K562 (cell line): ENCODE measurements around the gene DELE1. TPM values are rescaled to one million over a fixed set of nuclear protein-coding genes. Genes with fewer than 3 reads are reported as not detected.
A peak's percentile ranks its signal among the peaks of the same experiment; 100 is the strongest.
"Not testable (repeated sequence)": the region's sequence is repeated elsewhere in the genome, so short reads cannot be mapped to it uniquely, and the experiment has no call there.

Experiments
- ATAC-seq: fragments of 200-7000 bp; cut with Tn5 transposase; 3 replicates; pipeline ENCODE4 v1.9.1; 2020; ENCODE audit warnings: moderate library complexity
- BruUV-seq: library from RNA; stranded (reverse); fragments of 400-500 nt; replicated peaks from 2 replicates; lab custom pipeline; 2021; lab: Mats Ljungman, UMichigan
- CTCF ChIA-PET: fragments of 300-600 bp; formaldehyde crosslinking; extraction: SDS; loops from one replicate; lab custom pipeline; 2021; ENCODE audit warnings: low intra/inter-chr PET ratio; lab: Yijun Ruan, JAX
- POLR2A ChIA-PET: fragments of 300-600, 350-650 bp; sonication (Branson Sonifier 250); formaldehyde crosslinking; extraction: SDS; loops from one replicate; lab custom pipeline; 2021; ENCODE audit warnings: antibody characterized with exemption, inconsistent platforms; lab: Yijun Ruan, JAX
- DNase-seq, 4 experiments: peaks; one replicate each; pipeline versions ENCODE4 v3.0.0 to v3.0.0-alpha.2; 2011 to 2018; ENCODE audit warnings: low spot score in 3 of 4, mixed read lengths in 3 of 4; ENCODE audit errors: extremely low read depth in 1 of 4
- FAIRE-seq: peaks from 2 replicates; lab custom pipeline; 2011; peaks lifted over from hg19 to GRCh38; lab: Jason Lieb, UNC
- H2AFZ ChIP-seq: 2 replicates; pipeline ENCODE4 v1.6.0; 2011; ENCODE audit warnings: low read depth, low read length, control low read depth, inconsistent platforms
- H3K27ac ChIP-seq: fragments of 200-600 bp; 3 replicates; pipeline ENCODE4 v1.8.0; 2011; ENCODE audit warnings: low read depth, mild to moderate bottlenecking, control low read depth, inconsistent platforms, low read length, moderate library complexity, mixed read lengths; ENCODE audit errors: extremely low read depth
- H3K27me3 ChIP-seq, 2 experiments: fragments of 300-600 bp in 1 of 2; 2 replicates in 1 of 2; 3 replicates in 1 of 2; pipeline versions ENCODE4 v1.6.0 to v1.8.0; 2011; ENCODE audit warnings: inconsistent platforms in 2 of 2, low read length in 2 of 2, mild to moderate bottlenecking in 1 of 2, mixed read lengths in 1 of 2, moderate library complexity in 1 of 2; ENCODE audit not compliant: control insufficient read depth in 2 of 2, insufficient read depth in 2 of 2
- H3K36me3 ChIP-seq: fragments of 300-600 bp; 3 replicates; pipeline ENCODE4 v1.8.0; 2011; ENCODE audit warnings: mild to moderate bottlenecking, low read length, inconsistent platforms; ENCODE audit not compliant: control insufficient read depth, insufficient read depth
- H3K4me1 ChIP-seq, 2 experiments: fragments of 200-600 bp in 1 of 2; replicated peaks in 1 of 2; 2 replicates in 1 of 2; 3 replicates in 1 of 2; pipeline versions ENCODE4 v1.5.1 to v1.8.0; 2011; ENCODE audit warnings: inconsistent platforms in 2 of 2, low read length in 2 of 2, mild to moderate bottlenecking in 1 of 2, mixed read lengths in 1 of 2, moderate library complexity in 1 of 2; ENCODE audit not compliant: control insufficient read depth in 2 of 2, insufficient read depth in 2 of 2
- H3K4me2 ChIP-seq: 2 replicates; pipeline ENCODE4 v1.6.1; 2011; ENCODE audit warnings: low read length, control low read depth, inconsistent platforms, mixed read lengths; ENCODE audit not compliant: insufficient read depth
- H3K4me3 ChIP-seq: fragments of 200-600 bp; sonication (generic), shearing (Covaris generic); 2 replicates; pipeline ENCODE4 v1.5.1; 2016; ENCODE audit warnings: control low read depth, inconsistent platforms
- H3K79me2 ChIP-seq: fragments of 200-600 bp; 3 replicates; pipeline ENCODE4 v1.8.0; 2011; ENCODE audit warnings: low read length, inconsistent platforms; ENCODE audit not compliant: control insufficient read depth, insufficient read depth
- H3K9ac ChIP-seq, 2 experiments: 2 replicates each; pipeline versions ENCODE4 v1.6.0 to v1.6.1; 2011; ENCODE audit warnings: low read depth in 2 of 2, low read length in 2 of 2, control low read depth in 1 of 2, inconsistent platforms in 1 of 2, mild to moderate bottlenecking in 1 of 2, mixed read lengths in 1 of 2; ENCODE audit not compliant: insufficient read depth in 1 of 2
- H3K9me1 ChIP-seq: one replicate; pipeline ENCODE4 v1.6.0; 2011; ENCODE audit warnings: inconsistent platforms, mild to moderate bottlenecking, low read length, moderate library complexity; ENCODE audit not compliant: control insufficient read depth, insufficient read depth
- H3K9me3 ChIP-seq: replicated peaks from 2 replicates; pipeline ENCODE4 v1.5.1; 2011; ENCODE audit warnings: low read depth, low read length, inconsistent platforms; ENCODE audit not compliant: control insufficient read depth, insufficient read depth
- H4K20me1 ChIP-seq: replicated peaks from 2 replicates; pipeline ENCODE4 v1.6.1; 2011; ENCODE audit warnings: low read length, inconsistent platforms, mixed read lengths; ENCODE audit not compliant: control insufficient read depth, insufficient read depth
- CEBPB ChIP-seq: fragments of 450-650 bp; IDR thresholded peaks from 2 replicates; pipeline ENCODE4 v1.6.1; 2016; ENCODE audit warnings: missing genetic modification characterization, missing compliant biosample characterization
- ERF ChIP-seq: fragments of 450-650 bp; formaldehyde crosslinking; IDR thresholded peaks from 2 replicates; pipeline ENCODE4 v1.4.0; 2020; ENCODE audit warnings: mild to moderate bottlenecking, mixed read lengths
- WGBS: fragments of 100-300 bp; shearing (Covaris generic); methylation state at CpG from one replicate; pipeline ENCODE4 v1.1.6; 2016; ENCODE audit warnings: low coverage, mixed read lengths; ENCODE audit not compliant: insufficient coverage; ENCODE audit errors: missing lambda C conversion rate; 5-methylcytosine and 5-hydroxymethylcytosine counted together
- in situ Hi-C: fragments of 300-500 bp; cut with MboI; formaldehyde crosslinking; loops from 4 replicates; pipeline ENCODE4 v1.15.0; 2018; ENCODE audit warnings: inconsistent platforms, mixed read lengths
- intact Hi-C: fragments of 100-400 bp; cut with micrococcal nuclease; formaldehyde crosslinking; loops from 2 replicates; pipeline ENCODE4 v1.14.2; 2022
- polyA plus RNA-seq, 8 experiments: library from polyadenylated mRNA; depleted of rRNA in 4 of 8; stranded (reverse) in 5 of 8; unstranded in 3 of 8; fragments of >200 nt; fragmentation: Nextera tagmentation in 2 of 8; fragmentation: Illumina TruSeq in 1 of 8; extraction: Ambion mirVana in 2 of 8; extraction: Trizol in 1 of 8; gene quantifications; 2 replicates each; pipeline versions ENCODE4 v1.2.1 to v1.2.3, GENCODE V29; 2011 to 2014; ENCODE audit warnings: inconsistent platforms in 1 of 8, missing spikeins in 1 of 8
- total RNA-seq, 7 experiments: library from RNA; depleted of rRNA in 6 of 7; stranded (reverse); fragments of >200 nt in 6 of 7; fragmentation: Illumina TruSeq in 2 of 7; extraction: Trizol in 2 of 7; gene quantifications; 2 replicates each; pipeline versions ENCODE4 v1.2.1 to v1.2.3, GENCODE V29; 2011 to 2021; ENCODE audit warnings: low replicate concordance in 1 of 7
- TF ChIP-seq, protein P1 (sequence below): IDR thresholded peaks from 2 replicates; pipeline ENCODE4 v1.6.1; 2016; ENCODE audit warnings: missing genetic modification characterization, missing compliant biosample characterization

DELE1 gene
- total and polyA plus RNA-seq, 9 of the 15 experiments (the other 6 are each of a cell fraction or from before 2014, with no cell fraction given) = 16.6 to 74.4 (median 49.8) TPM

DNA sequence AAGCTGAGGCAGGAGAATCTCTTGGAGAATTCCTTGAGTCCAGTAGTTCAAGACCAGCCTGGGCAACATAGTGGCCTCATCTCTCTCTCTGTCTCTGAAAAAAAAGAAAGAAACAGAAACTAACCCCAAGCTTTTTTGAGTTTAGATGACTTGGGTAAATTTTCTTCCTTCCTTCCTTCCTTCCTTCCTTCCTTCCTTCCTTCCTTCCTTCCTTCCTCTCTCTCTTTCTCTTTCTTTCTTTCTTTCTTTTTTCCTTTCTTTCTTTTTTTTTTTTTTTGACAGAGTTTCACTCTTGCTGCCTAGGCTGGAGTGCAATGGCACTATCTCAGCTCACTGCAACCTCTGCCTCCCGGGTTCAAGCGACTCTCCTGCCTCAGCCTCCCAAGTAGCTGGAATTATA lies 33.2 kb upstream of the DELE1 start:
- ChIA-PET POLR2A (interaction anchor here (1.2 kb wide), 1 partner anchor 8 kb away, joined by 3 read pairs; no protein-coding TSS in a partner anchor), CTCF (interaction anchor here (0.6 to 2.9 kb wide), 3 partner anchors 70 to 1510 kb away, joined by 3 to 29 read pairs (median 3); no protein-coding TSS in a partner anchor)
- H3K4me3 ChIP-seq, H2AFZ ChIP-seq, FAIRE-seq, H3K79me2 ChIP-seq, in situ Hi-C loops, H3K27ac ChIP-seq, intact Hi-C loops, H3K9me3 ChIP-seq, H3K36me3 ChIP-seq, ATAC-seq, DNase-seq, H3K9ac ChIP-seq, H3K9me1 ChIP-seq, H3K27me3 ChIP-seq, H3K4me2 ChIP-seq: not testable (repeated sequence)
- WGBS = 0% methylated on average over 2 of the region's 2 CpGs
- TF ChIP-seq, protein P1, sequence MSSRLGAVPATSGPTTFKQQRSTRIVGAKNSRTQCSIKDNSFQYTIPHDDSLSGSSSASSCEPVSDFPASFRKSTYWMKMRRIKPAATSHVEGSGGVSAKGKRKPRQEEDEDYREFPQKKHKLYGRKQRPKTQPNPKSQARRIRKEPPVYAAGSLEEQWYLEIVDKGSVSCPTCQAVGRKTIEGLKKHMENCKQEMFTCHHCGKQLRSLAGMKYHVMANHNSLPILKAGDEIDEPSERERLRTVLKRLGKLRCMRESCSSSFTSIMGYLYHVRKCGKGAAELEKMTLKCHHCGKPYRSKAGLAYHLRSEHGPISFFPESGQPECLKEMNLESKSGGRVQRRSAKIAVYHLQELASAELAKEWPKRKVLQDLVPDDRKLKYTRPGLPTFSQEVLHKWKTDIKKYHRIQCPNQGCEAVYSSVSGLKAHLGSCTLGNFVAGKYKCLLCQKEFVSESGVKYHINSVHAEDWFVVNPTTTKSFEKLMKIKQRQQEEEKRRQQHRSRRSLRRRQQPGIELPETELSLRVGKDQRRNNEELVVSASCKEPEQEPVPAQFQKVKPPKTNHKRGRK (tag) = peak; percentile 78; the same call in 1 of the 2 replicates
- TF ChIP-seq, all 486 proteins: peak for 1; not testable (repeated sequence) for 485
- BruUV-seq, H3K4me1 ChIP-seq, H4K20me1 ChIP-seq: not testable (repeated sequence)

DNA sequence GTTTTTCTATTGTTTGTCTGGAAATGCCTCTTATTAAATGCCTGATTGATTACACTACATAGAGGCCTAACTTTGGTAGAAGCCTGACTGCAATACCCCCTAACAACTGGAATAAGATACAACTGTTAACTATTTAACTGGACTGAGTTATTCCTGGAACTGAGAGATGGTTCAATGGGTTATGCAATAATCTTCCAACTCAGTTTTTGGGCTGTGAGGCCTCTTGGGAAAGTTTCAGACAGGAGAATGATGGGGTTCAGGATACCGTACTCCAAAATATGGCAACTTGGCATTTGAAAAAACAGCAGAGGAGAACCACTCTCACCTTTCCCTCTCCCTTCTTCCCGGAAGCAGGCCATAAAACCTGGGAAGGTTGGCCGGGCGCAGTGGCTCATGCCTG lies 26.2 kb upstream of the DELE1 start:
- Histone ChIP-seq H3K9me3 (no peaks in the 10 kb centered on the region), H2AFZ (no peak overlapping the region), H3K79me2 (no peaks in the 10 kb centered on the region), H3K4me3 (no peak overlapping the region), H3K27ac (no peak overlapping the region), H3K4me1 (peaks cover 11% of the 10 kb centered on the region in 2 experiments), H3K9ac (no peak overlapping the region), H3K36me3 (no peaks in the 10 kb centered on the region), H4K20me1 (no peaks in the 10 kb centered on the region), H3K9me1 (no peaks in the 10 kb centered on the region), H3K27me3 (peaks cover 4 to 5% of the 10 kb centered on the region in 2 experiments; a peak in 2 of 5 replicates), H3K4me2 (no peak overlapping the region)
- ChIA-PET POLR2A (no interaction called here), CTCF (no interaction called here)
- intact Hi-C loops (no loop called here), in situ Hi-C loops (no loop called here)
- 41% methylated on average over 4 of the region's 4 CpGs for WGBS
- FAIRE-seq (no peak), ATAC-seq (no peak), DNase-seq (no peak)
- no TSS peak for BruUV-seq
- TF ChIP-seq ERF (CRISPR knock-in tag) (no peak), CEBPB (tag) (peak; percentile 44; the same call in 1 of the 2 replicates)
